ENCODE data around the gene ARL5C. TPM values are rescaled to one million over a fixed set of nuclear protein-coding genes. Genes with fewer than 3 reads are reported as not detected.

The ARL5C gene
- total RNA-seq: not detected

GRCh38 chr17:39165841-39166349 is at the start of gene ARL5C:
Gene ARL5C, minus strand, starts transcription at chr17:39166161. Its CDS starts 401 bp downstream, at chr17:39165760.

GRCh38 chr17:39200070-39200879 is 34.3 kb upstream of the ARL5C start, which contains the start of gene RPL19:
Gene RPL19, plus strand, starts transcription at chr17:39200283. Its CDS starts 62 bp downstream, at chr17:39200345.

GRCh38 chr17:39197380-39198185 is 31.6 kb upstream of the ARL5C start, which contains the start of gene CACNB1:
Gene CACNB1, minus strand, starts transcription at chr17:39197669. Its CDS starts 174 bp downstream, at chr17:39197495.

GRCh38 chr17:39151150-39151942 is 14.6 kb downstream of the ARL5C start, which contains the start of gene PLXDC1:
Gene PLXDC1, minus strand, starts transcription at chr17:39151637. Its CDS starts 200 bp downstream, at chr17:39151437.

Other genes starting within 250 kb of the ARL5C start
- not detected for gene FBXO47, start 198.8 kb downstream of the ARL5C start, total RNA-seq
- 10 to 100 TPM; 13.4 to 15.8 TPM for gene PLXDC1, start 14.5 kb downstream of the ARL5C start, total RNA-seq
- 10 to 100 TPM; 17.1 to 23.6 TPM for gene CACNB1, start 31.5 kb upstream of the ARL5C start, total RNA-seq
- 1,000 to 10,000 TPM; 2,662 to 2,703 TPM for gene RPL19, start 34.1 kb upstream of the ARL5C start, total RNA-seq
- not detected for gene STAC2, start 59.8 kb upstream of the ARL5C start, total RNA-seq
- gene FBXL20, start 235.5 kb upstream of the ARL5C start, total RNA-seq: 10 to 100 TPM; 15.8 to 16.1 TPM